Heart left ventricle (tissue), 16 donors: ENCODE results near the gene XAB2. TPM values are rescaled to one million over a fixed set of nuclear protein-coding genes. Genes with fewer than 3 reads are reported as not detected.

Source experiments
- ATAC-seq, 4 donors: fragments of 200-7000 bp; cut with Tn5 transposase; one replicate each; pipeline ENCODE4 v1.9.1; 2020 to 2022; ENCODE audit warnings: moderate library complexity in 4 of 4, mild to moderate bottlenecking in 3 of 4, moderate number of reproducible peaks in 1 of 4
- DNase-seq, 5 donors: peaks; one replicate each; pipeline ENCODE4 v3.0.0-alpha.2; 2020
- H3K27ac ChIP-seq, 12 donors: fragments of 200-600 bp; sonication (generic) in 4 of 12; one replicate each; pipeline versions ENCODE4 v1.5.0 to v1.8.0; 2016 to 2022; ENCODE audit warnings: mild to moderate bottlenecking in 2 of 12
- H3K27me3 ChIP-seq, 9 donors: fragments of 200-600 bp; sonication (generic) in 2 of 9; one replicate each; pipeline versions ENCODE4 v1.5.1 to v1.8.0; 2016 to 2022; ENCODE audit warnings: mild to moderate bottlenecking in 3 of 9
- H3K36me3 ChIP-seq, 9 donors: fragments of 200-600 bp; sonication (generic) in 2 of 9; one replicate each; pipeline versions ENCODE4 v1.5.0 to v1.8.0; 2018 to 2022; ENCODE audit warnings: mild to moderate bottlenecking in 2 of 9
- H3K4me1 ChIP-seq, 12 donors: fragments of 200-600 bp; sonication (generic) in 4 of 12; one replicate each; pipeline versions ENCODE4 v1.5.0 to v1.8.0; 2016 to 2022; ENCODE audit warnings: mild to moderate bottlenecking in 3 of 12
- H3K4me3 ChIP-seq, 12 donors: fragments of 200-600 bp; sonication (generic) in 4 of 12; one replicate each; pipeline versions ENCODE4 v1.5.0 to v1.8.0; 2017 to 2022; ENCODE audit warnings: mild to moderate bottlenecking in 9 of 12, moderate library complexity in 4 of 12
- H3K9me3 ChIP-seq, 12 donors: fragments of 200-600 bp; sonication (generic) in 4 of 12; one replicate each; pipeline versions ENCODE4 v1.5.0 to v1.8.0; 2016 to 2022; ENCODE audit warnings: mild to moderate bottlenecking in 1 of 12
- CTCF ChIP-seq, 12 donors: fragments of 200-600 bp; sonication (generic) in 4 of 12; IDR thresholded peaks; one replicate each; pipeline versions ENCODE4 v1.5.0 to v1.8.0; 2018 to 2022; ENCODE audit warnings: antibody characterized with exemption in 12 of 12, mild to moderate bottlenecking in 5 of 12
- POLR2A ChIP-seq, 2 donors: fragments of 450-650 bp; IDR thresholded peaks; one replicate each; pipeline ENCODE4 v1.6.1; 2017; ENCODE audit warnings: antibody characterized with exemption in 2 of 2, mild to moderate bottlenecking in 2 of 2, moderate library complexity in 2 of 2
- WGBS, 4 donors: extraction: QIAGEN DNeasy Blood & Tissue Kit in 2 of 4; methylation state at CpG; one replicate each; pipeline versions ENCODE4 v1.1.5 to v1.1.7; 2013 to 2018; 5-methylcytosine and 5-hydroxymethylcytosine counted together
- intact Hi-C, 10 donors: fragments of 100-400 bp; cut with DNase I; formaldehyde crosslinking; loops; one replicate each; pipeline versions ENCODE4 v1.11.1 to v1.14.2; 2022
- polyA plus RNA-seq, 2 donors: library from polyadenylated mRNA; stranded (reverse); fragments of 200-250 nt; gene quantifications; one replicate each; pipeline ENCODE4 v1.2.3, GENCODE V29; 2013
- total RNA-seq, 9 donors: library from RNA; depleted of rRNA in 2 of 9; stranded (reverse); fragments of >200 nt in 2 of 9; fragmentation: NEBNext Ultra II Directional in 3 of 9; extraction: Animal tissue kit (Norgen Biotek cat#: 25700) in 3 of 9; gene quantifications; one replicate each; pipeline versions ENCODE4 v1.1.0 to v1.2.4, GENCODE V29; 2016 to 2023
- donor health status: ischemic (EF 13 %, LVEDD 7.1; RV severe dilation, severe dysfunction).
- donor health status: healthy with polysubstance abuse.
- donor health status: DM: no; HTN: yes; CAD: no.
- donor health status: DM: no; HTN: no; CAD: no.
- donor health status: ischemic (EF 25% LVEDD 6.9; RV normal size, moderate dysfunction).
- donor health status: ischemic (EF 25% LVEDD 5.7; RV mildly dilated, moderate dysfunction).
- donor health status: healthy.
- donor health status: DM: yes; HTN: yes; CAD: no.
- donor health status: ischemic (EF 35%, LVEDD 5.7; RV mildly dilated, moderate dysfunction).
- donor health status: nonischemic (EF 11% LVEDD 7.7; RV severe dilation, severe dysfunction).
- donor health status: DM: yes; HTN: yes; CAD: no.
- donor health status: PGD.
- donor health status: ischemic (EF 29% LVEDD 5.4; RV normal size, mild dysfunction).
- donor health status: nonischemic (EF 23%, LVEDD 6.1; RV moderate dilation, normal function).

The XAB2 gene
- total and polyA plus RNA-seq, 11 donors, result 16.3 to 36.2 (median 23.6) TPM

- H3K36me3 ChIP-seq, result peaks cover 0 to 4% (median 0%) of the 10 kb centered on the region in 9 donors
- intact Hi-C loops, result no loop called here
- H3K27ac ChIP-seq, result no peak overlapping the region
- TF ChIP-seq CTCF (IDR thresholded peaks at IDR 0.05) (no peak), POLR2A (IDR thresholded peaks at IDR 0.05) (no peak)
- WGBS, 4 donors, result 80 to 86% (median 83%) methylated on average over 41 to 43 of the region's 43 CpGs
- DNase-seq, result peak in 1 of 5 donors; percentile 42
- H3K9me3 ChIP-seq, result no peaks in the 10 kb centered on the region
- no peak for ATAC-seq
- peaks cover under 1 to 31% (median 15%) of the 10 kb centered on the region in 9 donors for H3K27me3 ChIP-seq
- peaks cover 0 to 24% (median 0%) of the 10 kb centered on the region in 12 donors for H3K4me1 ChIP-seq
- H3K4me3 ChIP-seq, result no peak overlapping the region
Measured at GRCh38 chr19:7641290-7642276, 12.2 kb upstream of the XAB2 start.

DNA sequence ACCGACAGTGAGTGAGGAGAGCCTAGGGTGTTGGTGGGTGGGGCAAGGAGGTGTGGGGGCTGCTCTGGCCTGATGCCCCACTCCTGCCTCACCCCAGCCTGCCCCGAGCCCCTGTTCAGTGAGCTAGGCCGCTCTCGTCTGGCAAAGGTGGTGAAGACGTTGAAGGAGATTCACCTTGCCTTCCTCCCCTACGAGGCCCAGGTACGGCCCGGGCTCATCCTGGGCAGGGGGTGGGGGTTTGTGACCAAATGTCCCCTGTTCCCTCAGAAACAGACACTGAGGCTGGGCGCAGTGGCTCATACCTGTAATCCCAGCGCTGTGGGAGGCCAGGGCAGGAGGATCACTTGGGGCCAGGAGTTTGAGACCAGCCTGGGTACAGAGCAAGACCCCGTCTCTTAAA, 11.5 kb upstream of the XAB2 start:
- H3K36me3 ChIP-seq, result no peaks in the 10 kb centered on the region
- H3K9me3 ChIP-seq, result no peaks in the 10 kb centered on the region
- ATAC-seq (no peak), DNase-seq (no peak)
- peaks cover 0 to 29% (median 0%) of the 10 kb centered on the region in 12 donors for H3K4me1 ChIP-seq
- H3K27me3 ChIP-seq, result peaks cover 2 to 30% (median 17%) of the 10 kb centered on the region in 9 donors
- intact Hi-C loops, result no loop called here
- no peak overlapping the region for H3K27ac ChIP-seq
- H3K4me3 ChIP-seq, result no peak overlapping the region
- WGBS, 4 donors, result 89 to 91% (median 90%) methylated on average over 10 to 11 of the region's 11 CpGs
- no peak for TF ChIP-seq CTCF (IDR thresholded peaks at IDR 0.05)
- TF ChIP-seq POLR2A (IDR thresholded peaks at IDR 0.05), result no peak

GRCh38 chr19:7639863-7640348, 10.6 kb upstream of the XAB2 start:
- H3K4me1 ChIP-seq, result peaks cover 0 to 23% (median 0%) of the 10 kb centered on the region in 12 donors
- H3K4me3 ChIP-seq, result no peak overlapping the region
- TF ChIP-seq CTCF (IDR thresholded peaks at IDR 0.05), result no peak
- no peak for TF ChIP-seq POLR2A (IDR thresholded peaks at IDR 0.05)
- 95 to 98% (median 96%) methylated on average over 13 of the region's 13 CpGs for WGBS, 4 donors
- H3K9me3 ChIP-seq, result no peaks in the 10 kb centered on the region
- ATAC-seq (no peak), DNase-seq (no peak)
- no peak overlapping the region for H3K27ac ChIP-seq
- H3K36me3 ChIP-seq, result no peaks in the 10 kb centered on the region
- peaks cover 2 to 37% (median 17%) of the 10 kb centered on the region in 9 donors for H3K27me3 ChIP-seq
- intact Hi-C loops, result no loop called here

GRCh38 chr19:7638802-7639465, 9.6 kb upstream of the XAB2 start:
- Histone ChIP-seq H3K4me3 (no peak overlapping the region), H3K4me1 (peaks cover 0 to 27% (median 0%) of the 10 kb centered on the region in 12 donors), H3K27ac (no peak overlapping the region), H3K9me3 (no peaks in the 10 kb centered on the region), H3K36me3 (no peaks in the 10 kb centered on the region), H3K27me3 (peaks cover 2 to 38% (median 17%) of the 10 kb centered on the region in 9 donors)
- ATAC-seq, result no peak
- TF ChIP-seq POLR2A (IDR thresholded peaks at IDR 0.05) (no peak), CTCF (IDR thresholded peaks at IDR 0.05) (no peak)
- intact Hi-C loops, result no loop called here
- DNase-seq, result no peak
- WGBS, 4 donors, result 50 to 60% (median 55%) methylated on average over 6 to 12 of the region's 12 CpGs
